Testis (tissue), 2 donors: ENCODE results near the gene ELFN2.

ENCODE experiments used
- POLR2A ChIP-seq: fragments of 450-650 bp; IDR thresholded peaks from one replicate; pipeline ENCODE4 v1.6.1; 2017; ENCODE audit warnings: antibody characterized with exemption, mild to moderate bottlenecking, moderate library complexity
- TF ChIP-seq, protein P1 (sequence below), 3 experiments: fragments of 450-650 bp in 2 of 3; fragments of 200-600 bp in 1 of 3; sonication (generic) in 1 of 3; IDR thresholded peaks; one replicate each; pipeline ENCODE4 v1.5.1; 2016 to 2019; ENCODE audit warnings: antibody characterized with exemption in 3 of 3, mild to moderate bottlenecking in 2 of 3, moderate library complexity in 1 of 3

DNA sequence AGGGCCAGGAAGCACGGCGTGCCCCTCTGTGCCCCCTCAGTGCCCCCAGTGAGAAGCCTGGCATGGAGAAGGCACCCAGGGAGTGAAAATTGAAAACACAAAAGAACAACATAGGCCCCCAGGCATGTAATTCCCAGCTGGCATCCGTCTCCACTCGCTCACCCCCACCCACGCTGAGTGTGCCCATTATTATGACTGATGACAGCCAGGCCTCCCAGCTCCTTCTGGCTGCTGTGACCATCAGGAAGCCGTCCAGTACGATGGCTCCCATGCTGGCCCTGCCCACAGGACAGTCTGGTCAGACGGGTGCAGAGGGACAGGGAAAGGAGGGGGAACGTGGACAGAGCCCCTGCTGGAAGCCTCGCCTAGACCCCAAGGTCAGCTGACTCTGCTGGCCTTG, 30.1 kb downstream of the ELFN2 start:
- TF ChIP-seq, protein P1, sequence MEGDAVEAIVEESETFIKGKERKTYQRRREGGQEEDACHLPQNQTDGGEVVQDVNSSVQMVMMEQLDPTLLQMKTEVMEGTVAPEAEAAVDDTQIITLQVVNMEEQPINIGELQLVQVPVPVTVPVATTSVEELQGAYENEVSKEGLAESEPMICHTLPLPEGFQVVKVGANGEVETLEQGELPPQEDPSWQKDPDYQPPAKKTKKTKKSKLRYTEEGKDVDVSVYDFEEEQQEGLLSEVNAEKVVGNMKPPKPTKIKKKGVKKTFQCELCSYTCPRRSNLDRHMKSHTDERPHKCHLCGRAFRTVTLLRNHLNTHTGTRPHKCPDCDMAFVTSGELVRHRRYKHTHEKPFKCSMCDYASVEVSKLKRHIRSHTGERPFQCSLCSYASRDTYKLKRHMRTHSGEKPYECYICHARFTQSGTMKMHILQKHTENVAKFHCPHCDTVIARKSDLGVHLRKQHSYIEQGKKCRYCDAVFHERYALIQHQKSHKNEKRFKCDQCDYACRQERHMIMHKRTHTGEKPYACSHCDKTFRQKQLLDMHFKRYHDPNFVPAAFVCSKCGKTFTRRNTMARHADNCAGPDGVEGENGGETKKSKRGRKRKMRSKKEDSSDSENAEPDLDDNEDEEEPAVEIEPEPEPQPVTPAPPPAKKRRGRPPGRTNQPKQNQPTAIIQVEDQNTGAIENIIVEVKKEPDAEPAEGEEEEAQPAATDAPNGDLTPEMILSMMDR (IDR thresholded peaks at IDR 0.05): no peak
- no peak for TF ChIP-seq POLR2A
